ENCODE data around the gene ZXDC.

- TF ChIP-seq POLR2AphosphoS5 (IDR thresholded peaks at IDR 0.05; ENCODE audit: low read depth, low read length) (no peak), TCF7L2 (IDR thresholded peaks at IDR 0.05; ENCODE audit: low read depth, low read length) (no peak)
- TF ChIP-seq, protein P1, sequence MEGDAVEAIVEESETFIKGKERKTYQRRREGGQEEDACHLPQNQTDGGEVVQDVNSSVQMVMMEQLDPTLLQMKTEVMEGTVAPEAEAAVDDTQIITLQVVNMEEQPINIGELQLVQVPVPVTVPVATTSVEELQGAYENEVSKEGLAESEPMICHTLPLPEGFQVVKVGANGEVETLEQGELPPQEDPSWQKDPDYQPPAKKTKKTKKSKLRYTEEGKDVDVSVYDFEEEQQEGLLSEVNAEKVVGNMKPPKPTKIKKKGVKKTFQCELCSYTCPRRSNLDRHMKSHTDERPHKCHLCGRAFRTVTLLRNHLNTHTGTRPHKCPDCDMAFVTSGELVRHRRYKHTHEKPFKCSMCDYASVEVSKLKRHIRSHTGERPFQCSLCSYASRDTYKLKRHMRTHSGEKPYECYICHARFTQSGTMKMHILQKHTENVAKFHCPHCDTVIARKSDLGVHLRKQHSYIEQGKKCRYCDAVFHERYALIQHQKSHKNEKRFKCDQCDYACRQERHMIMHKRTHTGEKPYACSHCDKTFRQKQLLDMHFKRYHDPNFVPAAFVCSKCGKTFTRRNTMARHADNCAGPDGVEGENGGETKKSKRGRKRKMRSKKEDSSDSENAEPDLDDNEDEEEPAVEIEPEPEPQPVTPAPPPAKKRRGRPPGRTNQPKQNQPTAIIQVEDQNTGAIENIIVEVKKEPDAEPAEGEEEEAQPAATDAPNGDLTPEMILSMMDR (IDR thresholded peaks at IDR 0.05) = no peak
- TF ChIP-seq, protein P2, sequence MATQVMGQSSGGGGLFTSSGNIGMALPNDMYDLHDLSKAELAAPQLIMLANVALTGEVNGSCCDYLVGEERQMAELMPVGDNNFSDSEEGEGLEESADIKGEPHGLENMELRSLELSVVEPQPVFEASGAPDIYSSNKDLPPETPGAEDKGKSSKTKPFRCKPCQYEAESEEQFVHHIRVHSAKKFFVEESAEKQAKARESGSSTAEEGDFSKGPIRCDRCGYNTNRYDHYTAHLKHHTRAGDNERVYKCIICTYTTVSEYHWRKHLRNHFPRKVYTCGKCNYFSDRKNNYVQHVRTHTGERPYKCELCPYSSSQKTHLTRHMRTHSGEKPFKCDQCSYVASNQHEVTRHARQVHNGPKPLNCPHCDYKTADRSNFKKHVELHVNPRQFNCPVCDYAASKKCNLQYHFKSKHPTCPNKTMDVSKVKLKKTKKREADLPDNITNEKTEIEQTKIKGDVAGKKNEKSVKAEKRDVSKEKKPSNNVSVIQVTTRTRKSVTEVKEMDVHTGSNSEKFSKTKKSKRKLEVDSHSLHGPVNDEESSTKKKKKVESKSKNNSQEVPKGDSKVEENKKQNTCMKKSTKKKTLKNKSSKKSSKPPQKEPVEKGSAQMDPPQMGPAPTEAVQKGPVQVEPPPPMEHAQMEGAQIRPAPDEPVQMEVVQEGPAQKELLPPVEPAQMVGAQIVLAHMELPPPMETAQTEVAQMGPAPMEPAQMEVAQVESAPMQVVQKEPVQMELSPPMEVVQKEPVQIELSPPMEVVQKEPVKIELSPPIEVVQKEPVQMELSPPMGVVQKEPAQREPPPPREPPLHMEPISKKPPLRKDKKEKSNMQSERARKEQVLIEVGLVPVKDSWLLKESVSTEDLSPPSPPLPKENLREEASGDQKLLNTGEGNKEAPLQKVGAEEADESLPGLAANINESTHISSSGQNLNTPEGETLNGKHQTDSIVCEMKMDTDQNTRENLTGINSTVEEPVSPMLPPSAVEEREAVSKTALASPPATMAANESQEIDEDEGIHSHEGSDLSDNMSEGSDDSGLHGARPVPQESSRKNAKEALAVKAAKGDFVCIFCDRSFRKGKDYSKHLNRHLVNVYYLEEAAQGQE (IDR thresholded peaks at IDR 0.05; ENCODE audit: insufficient read depth in 1 of 2, low read depth in 2 of 2, low read length in 1 of 2) = no peak
Observed at GRCh38 chr3:126439346-126439967, 36.2 kb downstream of the ZXDC start.

Data from Panc1 (cell line).